HCT116 (cell line): ENCODE measurements around the gene SH2D6. TPM values are rescaled to one million over a fixed set of nuclear protein-coding genes. Genes with fewer than 3 reads are reported as not detected.

Experiments used
- ATAC-seq: fragments of 200-7000 bp; cut with Tn5 transposase; 2 replicates; pipeline ENCODE4 v1.9.1; 2020; ENCODE audit warnings: mild to moderate bottlenecking, moderate library complexity
- BruUV-seq: library from RNA; stranded (reverse); fragments of 400-500 nt; replicated peaks from 2 replicates; lab custom pipeline; 2021; lab: Mats Ljungman, UMichigan
- CTCF ChIA-PET: fragments of 300-600 bp; sonication (Branson Sonifier 250); formaldehyde crosslinking; loops from one replicate; lab custom pipeline; 2021; ENCODE audit warnings: antibody characterized with exemption; lab: Charles Lee
- POLR2A ChIA-PET: fragments of 300-600, 350-600 bp; sonication (Branson Sonifier 250); formaldehyde crosslinking; loops from one replicate; lab custom pipeline; 2021; ENCODE audit warnings: antibody characterized with exemption; lab: Charles Lee
- RAD21 ChIA-PET, 2 experiments: fragments of 300-600 bp; sonication (Branson Sonifier 250); formaldehyde crosslinking; loops; one replicate each; lab custom pipeline; 2023; ENCODE audit warnings: low total read pairs in 2 of 2; ENCODE audit not compliant: uncharacterized antibody in 2 of 2, unreplicated experiment in 2 of 2, low non-redundant PET in 1 of 2; lab: Charles Lee
- DNase-seq: peaks from one replicate; pipeline ENCODE4 v3.0.0-alpha.2; 2010; ENCODE audit warnings: low read depth, low spot score
- H2AFZ ChIP-seq: fragments of 200-600 bp; shearing (Covaris generic), sonication (generic); 2 replicates; pipeline ENCODE4 v1.6.1; 2017; ENCODE audit warnings: low read depth, mixed run types, mixed read lengths, antibody characterized with exemption, low read length; ENCODE audit not compliant: poor library complexity, severe bottlenecking
- H3K27ac ChIP-seq: 2 replicates; pipeline ENCODE4 v1.5.1; 2012; ENCODE audit warnings: low read depth, low read length
- H3K27me3 ChIP-seq: fragments of 200-600 bp; sonication (generic); 2 replicates; pipeline ENCODE4 v1.6.1; 2016; ENCODE audit warnings: mixed run types, low read length, mixed read lengths; ENCODE audit not compliant: insufficient read depth
- H3K36me3 ChIP-seq, 2 experiments: fragments of 200-500 bp in 1 of 2; fragments of 200-600 bp in 1 of 2; sonication (Bioruptor generic) in 1 of 2; sonication (generic) in 1 of 2; 2 replicates each; pipeline versions ENCODE4 v1.5.1 to v1.6.1; 2014 to 2016; ENCODE audit warnings: low read length in 2 of 2, inconsistent platforms in 1 of 2, mixed read lengths in 1 of 2, mixed run types in 1 of 2; ENCODE audit not compliant: insufficient read depth in 2 of 2, control insufficient read depth in 1 of 2
- H3K4me1 ChIP-seq, 2 experiments: fragments of 200-600 bp in 1 of 2; sonication (generic) in 1 of 2; 2 replicates each; pipeline versions ENCODE4 v1.5.1 to v1.6.1; 2012 to 2017; ENCODE audit warnings: low read length in 2 of 2, inconsistent platforms in 1 of 2, mild to moderate bottlenecking in 1 of 2, mixed read lengths in 1 of 2, mixed run types in 1 of 2, moderate library complexity in 1 of 2; ENCODE audit not compliant: insufficient read depth in 2 of 2, control insufficient read depth in 1 of 2
- H3K4me2 ChIP-seq: fragments of 200-600 bp; sonication (generic); 2 replicates; pipeline ENCODE4 v1.6.1; 2017; ENCODE audit warnings: mixed run types, low read length, mixed read lengths
- H3K4me3 ChIP-seq, 2 experiments: fragments of 200-600 bp in 1 of 2; sonication (generic) in 1 of 2; replicated peaks in 1 of 2; 2 replicates each; pipeline ENCODE4 v1.5.1; 2011 to 2016; ENCODE audit warnings: low read length in 2 of 2, control low read depth in 1 of 2, low read depth in 1 of 2, mild to moderate bottlenecking in 1 of 2, mixed read lengths in 1 of 2, mixed run types in 1 of 2
- H3K79me2 ChIP-seq: fragments of 200-600 bp; sonication (generic); 2 replicates; pipeline ENCODE4 v1.6.1; 2017; ENCODE audit warnings: mild to moderate bottlenecking, mixed run types, low read length, moderate library complexity, mixed read lengths; ENCODE audit not compliant: insufficient read depth
- H3K9ac ChIP-seq: fragments of 200-600 bp; sonication (generic); 2 replicates; pipeline ENCODE4 v1.6.1; 2016; ENCODE audit warnings: low read length, mixed read lengths
- H3K9me2 ChIP-seq: fragments of 200-600 bp; sonication (generic), shearing (Covaris generic); 2 replicates; pipeline ENCODE4 v1.6.1; 2017; ENCODE audit warnings: mixed run types, mild to moderate bottlenecking, moderate library complexity; ENCODE audit not compliant: insufficient read depth
- H3K9me3 ChIP-seq, 2 experiments: fragments of 200-500 bp in 1 of 2; fragments of 200-600 bp in 1 of 2; sonication (Bioruptor generic) in 1 of 2; sonication (generic) in 1 of 2; 2 replicates each; pipeline ENCODE4 v1.6.1; 2014 to 2017; ENCODE audit warnings: low read length in 2 of 2, mixed read lengths in 2 of 2, inconsistent platforms in 1 of 2, low read depth in 1 of 2, mild to moderate bottlenecking in 1 of 2, mixed run types in 1 of 2, moderate library complexity in 1 of 2; ENCODE audit not compliant: control insufficient read depth in 1 of 2, insufficient read depth in 1 of 2
- H4K20me1 ChIP-seq: fragments of 200-600 bp; sonication (generic), shearing (Covaris generic); 2 replicates; pipeline ENCODE4 v1.6.1; 2017; ENCODE audit warnings: mixed run types, mild to moderate bottlenecking, moderate library complexity; ENCODE audit not compliant: insufficient read depth
- CEBPB ChIP-seq: IDR thresholded peaks from 2 replicates; pipeline ENCODE4 v1.6.1; 2012; ENCODE audit warnings: low read depth
- EZH2phosphoT487 ChIP-seq: fragments of 200-600 bp; IDR thresholded peaks from 2 replicates; pipeline ENCODE4 v1.6.1; 2018; ENCODE audit warnings: antibody characterized with exemption, borderline replicate concordance
- POLR2A ChIP-seq: IDR thresholded peaks from 2 replicates; pipeline ENCODE4 v1.7.0; 2011; ENCODE audit warnings: borderline replicate concordance; ENCODE audit not compliant: insufficient read depth, insufficient read length; ENCODE audit errors: extremely low read depth
- SP1 ChIP-seq: IDR thresholded peaks from 2 replicates; pipeline ENCODE4 v1.6.1; 2012; ENCODE audit warnings: low read depth
- SRF ChIP-seq: IDR thresholded peaks from 2 replicates; pipeline ENCODE4 v1.6.1; 2012; ENCODE audit warnings: low read depth
- TCF7L2 ChIP-seq: IDR thresholded peaks from 2 replicates; pipeline ENCODE4 v1.7.0; 2011; ENCODE audit warnings: borderline replicate concordance, inconsistent platforms; ENCODE audit not compliant: insufficient read depth, insufficient read length; ENCODE audit errors: extremely low read depth
- ZNF274 ChIP-seq: fragments of 200-500 bp; sonication (Bioruptor generic); IDR thresholded peaks from 2 replicates; pipeline ENCODE4 v1.6.1; 2014; ENCODE audit warnings: mild to moderate bottlenecking, low read depth, low read length, inconsistent platforms
- intact Hi-C: fragments of 100-400 bp; cut with micrococcal nuclease; formaldehyde crosslinking; loops from 2 replicates; pipeline ENCODE4 v1.10.0; 2022
- total RNA-seq: library from RNA; stranded (reverse); gene quantifications from one replicate; pipeline ENCODE4 v1.2.1, GENCODE V29; 2021; ENCODE audit not compliant: unreplicated experiment
- TF ChIP-seq, protein P1 (sequence below), 3 experiments: fragments of 200-600 bp in 1 of 3; sonication (generic) in 1 of 3; IDR thresholded peaks in 2 of 3; conservative IDR thresholded peaks in 1 of 3; 2 replicates each; pipeline ENCODE4 v1.5.1; 2012 to 2017; ENCODE audit warnings: low read depth in 2 of 3, low read length in 2 of 3, antibody characterized with exemption in 1 of 3, borderline replicate concordance in 1 of 3, control low read depth in 1 of 3, mild to moderate bottlenecking in 1 of 3, mixed read lengths in 1 of 3, mixed run types in 1 of 3, moderate library complexity in 1 of 3; ENCODE audit not compliant: insufficient read depth in 1 of 3

The SH2D6 gene
- total RNA-seq, 1 experiment from 2014 or later: 2.7 TPM

DNA sequence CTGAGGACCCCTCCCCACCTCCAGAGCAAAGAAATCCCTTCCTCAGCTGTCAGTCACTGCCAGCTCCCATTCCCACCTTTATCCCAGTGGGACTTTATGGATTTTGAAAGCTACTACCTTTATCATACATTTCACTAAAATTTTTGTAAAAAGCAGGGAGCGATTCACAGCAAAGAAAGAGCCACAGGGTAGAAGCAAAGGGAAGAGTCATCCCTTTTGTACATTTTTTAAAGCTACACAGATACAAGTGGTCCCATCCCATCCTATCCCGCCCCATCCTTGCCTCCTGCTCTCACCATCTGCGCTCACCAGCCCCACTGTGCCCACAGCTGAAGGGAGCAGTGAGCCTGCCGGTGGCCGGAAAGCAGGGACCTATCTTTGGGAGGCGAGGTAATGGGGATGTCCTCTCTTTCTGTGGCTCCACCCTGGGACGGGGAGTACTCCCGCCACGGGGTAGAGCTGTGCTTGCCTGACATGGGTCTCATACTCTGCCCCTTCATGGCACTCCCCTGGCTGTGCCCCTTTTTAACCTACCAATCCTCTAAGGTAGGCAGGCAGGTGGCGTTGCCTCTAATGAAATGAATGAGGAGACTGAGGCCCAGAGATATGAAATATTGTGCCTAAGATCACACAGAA is 13.2 kb downstream of the SH2D6 start:
- RAD21 ChIA-PET: interaction anchor here in 1 of 2 experiments (0.7 kb wide), 1 partner anchor 10 kb away, joined by 4 read pairs; no protein-coding TSS in a partner anchor

More for the DNA sequence above, 13.2 kb downstream of the SH2D6 start:
- no peaks in the 10 kb centered on the region for H3K27me3 ChIP-seq
- H3K4me2 ChIP-seq: no peak overlapping the region
- no TSS peak for BruUV-seq
- no peaks in the 10 kb centered on the region for H3K36me3 ChIP-seq
- no peak overlapping the region for H3K4me3 ChIP-seq
- no peak for DNase-seq
- H2AFZ ChIP-seq: no peak overlapping the region
- peaks cover 24 to 57% of the 10 kb centered on the region in 2 experiments for H3K4me1 ChIP-seq
- H3K27ac ChIP-seq: no peak overlapping the region
- H3K9ac ChIP-seq: no peak overlapping the region
- no peak for ATAC-seq
- intact Hi-C loops: no loop called here
- H3K9me3 ChIP-seq: no peaks in the 10 kb centered on the region
- H3K9me2 ChIP-seq: no peaks in the 10 kb centered on the region
- ChIA-PET CTCF (no interaction called here), POLR2A (interaction anchor here (0.6 to 15.9 kb wide), 2 partner anchors 114 to 660 kb away, joined by 3 to 236 read pairs; partner anchors contain the start of gene MAT2A)
- H4K20me1 ChIP-seq: no peaks in the 10 kb centered on the region
- no peaks in the 10 kb centered on the region for H3K79me2 ChIP-seq
- TF ChIP-seq POLR2A: no peak
- TF ChIP-seq SRF: no peak
- no peak for TF ChIP-seq TCF7L2
- TF ChIP-seq SP1: no peak
- TF ChIP-seq EZH2phosphoT487: no peak
- TF ChIP-seq, protein P1, sequence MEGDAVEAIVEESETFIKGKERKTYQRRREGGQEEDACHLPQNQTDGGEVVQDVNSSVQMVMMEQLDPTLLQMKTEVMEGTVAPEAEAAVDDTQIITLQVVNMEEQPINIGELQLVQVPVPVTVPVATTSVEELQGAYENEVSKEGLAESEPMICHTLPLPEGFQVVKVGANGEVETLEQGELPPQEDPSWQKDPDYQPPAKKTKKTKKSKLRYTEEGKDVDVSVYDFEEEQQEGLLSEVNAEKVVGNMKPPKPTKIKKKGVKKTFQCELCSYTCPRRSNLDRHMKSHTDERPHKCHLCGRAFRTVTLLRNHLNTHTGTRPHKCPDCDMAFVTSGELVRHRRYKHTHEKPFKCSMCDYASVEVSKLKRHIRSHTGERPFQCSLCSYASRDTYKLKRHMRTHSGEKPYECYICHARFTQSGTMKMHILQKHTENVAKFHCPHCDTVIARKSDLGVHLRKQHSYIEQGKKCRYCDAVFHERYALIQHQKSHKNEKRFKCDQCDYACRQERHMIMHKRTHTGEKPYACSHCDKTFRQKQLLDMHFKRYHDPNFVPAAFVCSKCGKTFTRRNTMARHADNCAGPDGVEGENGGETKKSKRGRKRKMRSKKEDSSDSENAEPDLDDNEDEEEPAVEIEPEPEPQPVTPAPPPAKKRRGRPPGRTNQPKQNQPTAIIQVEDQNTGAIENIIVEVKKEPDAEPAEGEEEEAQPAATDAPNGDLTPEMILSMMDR (IDR thresholded peaks at IDR 0.05 in 2 of 3, conservative IDR thresholded peaks at IDR 0.05 in 1 of 3; ENCODE audit: borderline replicate concordance in 1 of 3, insufficient read depth in 1 of 3, low read depth in 2 of 3, low read length in 2 of 3): no peak
- TF ChIP-seq ZNF274: no peak
- TF ChIP-seq CEBPB: no peak
